GM03348 (cell line): Measurements from ENCODE around the gene CC2D2A.
"Not testable (repeated sequence)": the region's sequence is repeated elsewhere in the genome, so short reads cannot be mapped to it uniquely, and the experiment has no call there.

Experiments used
- DNase-seq: peaks from one replicate; pipeline ENCODE4 v3.0.0; 2012; ENCODE audit warnings: low spot score

CC2D2A gene

GRCh38 chr4:15516494-15516893 is 46.8 kb downstream of the CC2D2A start:
- DNase-seq = no peak

- not testable (repeated sequence) for DNase-seq
Measured at GRCh38 chr4:15517681-15518080, 48.0 kb downstream of the CC2D2A start.

GRCh38 chr4:15521442-15522039 is 51.9 kb downstream of the CC2D2A start:
- no peak for DNase-seq

- DNase-seq = no peak
Measured at GRCh38 chr4:15525080-15525479, 55.4 kb downstream of the CC2D2A start.

GRCh38 chr4:15526924-15527592 is 57.4 kb downstream of the CC2D2A start:
- no peak for DNase-seq

GRCh38 chr4:15531792-15532191 is 62.1 kb downstream of the CC2D2A start:
- no peak for DNase-seq

- no peak for DNase-seq
Measured at GRCh38 chr4:15533817-15534216, 64.1 kb downstream of the CC2D2A start.

- DNase-seq = no peak
Measured at GRCh38 chr4:15535599-15535998, 65.9 kb downstream of the CC2D2A start.

GRCh38 chr4:15536552-15537499 is 67.1 kb downstream of the CC2D2A start:
- DNase-seq = no peak

- DNase-seq = no peak
Measured at GRCh38 chr4:15541941-15542340, 72.3 kb downstream of the CC2D2A start.

- no peak for DNase-seq
Measured at GRCh38 chr4:15542760-15543159, 73.1 kb downstream of the CC2D2A start.

- DNase-seq = no peak
Measured at GRCh38 chr4:15543537-15544247, 74.0 kb downstream of the CC2D2A start.

- DNase-seq = no peak
Measured at GRCh38 chr4:15544248-15544729, 74.6 kb downstream of the CC2D2A start.

GRCh38 chr4:15545371-15545770 is 75.7 kb downstream of the CC2D2A start:
- DNase-seq = no peak

- no peak for DNase-seq
Measured at GRCh38 chr4:15547392-15547791, 77.7 kb downstream of the CC2D2A start.

- no peak for DNase-seq
Measured at GRCh38 chr4:15550491-15550890, 80.8 kb downstream of the CC2D2A start.

GRCh38 chr4:15551740-15552446 is 82.2 kb downstream of the CC2D2A start:
- DNase-seq = no peak

GRCh38 chr4:15552557-15553362 is 83.1 kb downstream of the CC2D2A start:
- no peak for DNase-seq

- DNase-seq = no peak
Measured at GRCh38 chr4:15556511-15557092, 86.9 kb downstream of the CC2D2A start.
